Activated T-cell treated with anti-CD3 and anti-CD28 coated beads for 24 hours (primary cell): ENCODE data around the gene MACROD1.

Experiments used
- DNase-seq: peaks from one replicate; pipeline ENCODE4 v3.0.0-alpha.2; 2020; ENCODE audit warnings: low read depth

MACROD1 gene

DNA sequence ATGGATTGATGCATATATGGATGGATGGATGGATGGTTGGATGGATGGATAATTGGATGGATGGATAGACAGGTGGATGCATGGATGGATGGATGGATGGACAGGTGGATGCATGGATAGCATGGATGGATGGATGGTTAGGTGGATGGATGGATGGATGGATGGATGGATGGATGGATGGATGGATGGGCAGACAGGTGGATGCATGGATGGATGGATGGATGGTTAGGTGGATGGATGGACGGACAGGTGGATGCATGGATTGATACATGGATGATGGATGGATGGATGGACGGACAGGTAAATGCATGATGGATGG is 52.5 kb downstream of the MACROD1 start:
- no peak for DNase-seq

GRCh38 chr11:64112771-64113461 is 53.0 kb downstream of the MACROD1 start:
- DNase-seq = no peak

DNA sequence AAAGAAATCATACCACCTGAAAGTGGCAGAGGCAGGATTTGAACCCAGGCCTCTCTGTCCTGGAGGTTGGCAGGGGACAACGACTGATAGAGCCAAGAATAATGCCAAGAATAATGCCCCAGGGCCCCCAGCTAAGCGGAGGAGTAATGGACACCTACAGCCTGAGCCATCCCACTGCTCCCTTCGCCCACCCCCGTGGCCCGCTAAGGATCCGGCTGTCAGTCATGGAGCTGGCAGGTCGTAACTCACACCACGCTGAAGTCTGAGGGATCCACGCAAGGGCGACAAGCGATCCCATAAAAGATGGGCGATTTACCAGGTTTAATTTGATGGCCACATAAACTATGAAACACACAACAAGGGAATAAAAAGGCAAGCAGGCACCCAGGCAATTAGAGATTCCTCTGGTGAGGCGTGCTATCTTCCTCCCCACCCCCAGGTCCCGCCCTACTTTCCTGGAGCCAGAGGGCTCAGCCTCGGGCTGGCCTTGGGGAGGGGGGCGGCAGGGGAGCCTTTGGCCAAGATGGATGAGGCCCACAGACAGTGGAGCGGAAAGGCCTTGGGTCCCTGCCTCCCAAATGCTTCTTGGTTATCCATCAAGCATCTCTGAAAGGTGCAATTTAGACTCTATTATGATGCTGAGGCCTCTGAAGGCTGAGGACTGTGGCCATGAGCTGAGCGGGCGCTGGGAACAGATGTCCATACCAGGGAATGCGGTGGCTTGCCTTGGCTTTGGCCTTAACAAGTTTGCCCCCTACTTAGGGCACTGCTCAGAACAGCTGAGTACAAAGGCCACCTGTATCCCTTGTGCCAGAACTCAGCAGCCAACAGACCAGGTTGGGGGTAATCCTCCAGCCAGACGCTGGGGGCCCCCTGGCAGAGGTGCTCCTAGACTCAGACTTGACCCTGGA is 55.2 kb downstream of the MACROD1 start:
- DNase-seq = no peak

DNA sequence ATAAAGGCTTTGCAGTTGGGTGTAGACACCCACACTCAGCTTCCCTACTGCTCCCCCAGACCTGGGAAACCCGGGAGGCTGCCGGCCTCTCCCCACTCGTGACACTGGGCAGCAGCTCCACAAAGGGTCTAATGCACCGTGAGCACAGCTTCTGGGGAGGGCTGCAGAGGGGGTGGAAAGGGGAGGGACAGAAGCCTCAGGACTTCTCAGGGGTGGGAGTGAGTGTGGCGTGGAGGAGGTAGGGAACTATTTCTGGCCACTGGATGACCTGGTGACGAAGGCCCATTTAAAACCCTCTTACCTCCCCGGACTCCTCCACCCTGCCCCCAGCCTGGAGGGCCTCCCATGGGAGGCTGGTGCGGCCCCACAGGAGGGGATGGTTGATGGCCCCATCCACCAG is 56.6 kb downstream of the MACROD1 start:
- no peak for DNase-seq

DNA sequence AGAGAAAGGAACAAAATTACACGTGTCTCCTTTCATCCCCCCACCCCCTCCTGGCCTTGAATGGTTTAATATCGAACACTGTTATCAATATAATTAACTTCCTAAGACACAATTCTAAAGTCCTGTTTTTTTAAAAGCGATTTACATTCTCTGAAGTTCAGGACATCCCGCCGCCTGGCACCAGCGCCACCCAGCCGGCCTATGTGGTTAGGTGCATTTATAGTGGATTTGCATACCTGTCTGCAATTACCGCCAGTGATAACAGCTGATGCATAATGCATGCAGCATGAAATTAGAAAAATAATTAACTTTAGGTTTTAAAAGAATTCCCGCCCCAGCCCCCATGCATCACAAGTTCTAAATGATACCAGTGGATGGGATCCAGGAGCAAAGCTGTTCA is 58.6 kb downstream of the MACROD1 start:
- no peak for DNase-seq

- DNase-seq = no peak
Measured at GRCh38 chr11:64104632-64105031, 61.3 kb downstream of the MACROD1 start.

GRCh38 chr11:64103277-64103985 is 62.5 kb downstream of the MACROD1 start:
- no peak for DNase-seq

- no peak for DNase-seq
Measured at GRCh38 chr11:64102005-64102738, 63.7 kb downstream of the MACROD1 start.

GRCh38 chr11:64101461-64101860 is 64.5 kb downstream of the MACROD1 start:
- DNase-seq = no peak

DNA sequence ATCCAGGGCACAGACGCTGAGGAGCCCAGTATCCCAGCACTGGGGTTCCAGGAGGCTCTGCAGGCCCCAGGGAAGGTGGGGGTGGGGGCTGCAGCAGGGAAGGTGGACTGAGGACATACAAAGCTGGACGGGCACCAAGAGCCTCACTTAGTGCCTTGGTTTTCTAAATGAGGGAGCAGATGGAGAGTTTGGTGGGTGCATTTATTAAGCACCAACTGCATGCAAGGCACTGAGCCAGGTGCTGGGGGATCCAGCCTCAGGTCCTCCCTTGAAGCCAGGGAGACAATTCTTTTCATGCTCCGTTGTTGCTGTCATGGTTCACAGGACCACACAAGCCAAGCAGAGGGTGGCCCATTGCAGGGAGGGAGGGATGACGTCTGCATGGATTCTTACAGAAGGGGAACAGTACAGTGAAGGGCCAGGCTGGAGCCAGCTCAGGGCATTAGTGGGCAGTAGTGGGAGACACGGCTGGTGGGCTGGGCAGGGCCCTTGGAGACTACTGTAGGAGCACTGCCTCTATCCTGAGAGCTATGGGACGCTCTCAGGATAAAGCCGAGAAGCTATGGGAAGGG is 65.0 kb downstream of the MACROD1 start:
- DNase-seq = no peak

DNA sequence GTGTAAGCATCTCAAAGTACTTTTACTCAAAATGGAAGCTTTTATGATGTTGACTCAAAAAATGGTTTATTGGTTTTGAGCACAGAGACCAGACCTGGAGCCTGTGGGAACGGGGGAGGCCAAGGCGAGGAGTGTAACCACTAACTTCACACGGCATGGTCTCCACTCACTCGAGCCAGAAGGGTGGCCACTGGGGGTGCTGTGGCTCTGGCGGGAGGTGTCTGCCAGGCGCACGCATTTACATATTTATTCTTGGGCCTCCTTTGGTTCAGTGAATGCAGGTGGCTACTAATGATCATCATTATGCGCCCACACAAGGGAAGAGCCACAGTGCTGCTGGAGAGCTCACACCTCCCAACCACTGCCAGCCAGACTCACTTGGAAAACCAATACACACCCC is 65.6 kb downstream of the MACROD1 start:
- DNase-seq = no peak

GRCh38 chr11:64099436-64099835 is 66.5 kb downstream of the MACROD1 start:
- DNase-seq = no peak

DNA sequence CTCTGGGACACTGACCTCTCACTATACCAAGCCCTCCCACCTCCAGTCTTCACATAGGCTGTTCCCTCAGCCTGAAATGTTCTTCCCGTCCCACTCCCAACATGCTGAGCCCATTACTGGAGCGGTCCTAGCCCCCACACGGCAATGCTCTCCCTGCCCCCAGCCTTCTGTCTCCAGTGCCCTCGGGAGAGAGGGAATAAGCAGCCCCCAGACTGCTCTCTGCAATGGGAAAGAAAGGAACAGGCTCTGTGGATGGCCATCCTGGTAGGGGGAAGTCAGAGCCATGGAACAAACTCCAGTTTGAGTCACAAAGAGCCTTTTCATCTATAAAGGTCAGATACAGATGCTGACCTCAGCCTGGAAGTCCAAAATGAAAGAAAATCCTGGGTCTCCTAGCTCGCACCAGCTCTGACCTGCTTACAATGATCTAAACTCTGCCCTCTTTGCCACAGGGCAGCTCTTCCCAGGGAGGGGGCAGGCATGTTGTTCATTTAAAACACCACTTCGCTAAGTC is 67.5 kb downstream of the MACROD1 start:
- DNase-seq = no peak

DNA sequence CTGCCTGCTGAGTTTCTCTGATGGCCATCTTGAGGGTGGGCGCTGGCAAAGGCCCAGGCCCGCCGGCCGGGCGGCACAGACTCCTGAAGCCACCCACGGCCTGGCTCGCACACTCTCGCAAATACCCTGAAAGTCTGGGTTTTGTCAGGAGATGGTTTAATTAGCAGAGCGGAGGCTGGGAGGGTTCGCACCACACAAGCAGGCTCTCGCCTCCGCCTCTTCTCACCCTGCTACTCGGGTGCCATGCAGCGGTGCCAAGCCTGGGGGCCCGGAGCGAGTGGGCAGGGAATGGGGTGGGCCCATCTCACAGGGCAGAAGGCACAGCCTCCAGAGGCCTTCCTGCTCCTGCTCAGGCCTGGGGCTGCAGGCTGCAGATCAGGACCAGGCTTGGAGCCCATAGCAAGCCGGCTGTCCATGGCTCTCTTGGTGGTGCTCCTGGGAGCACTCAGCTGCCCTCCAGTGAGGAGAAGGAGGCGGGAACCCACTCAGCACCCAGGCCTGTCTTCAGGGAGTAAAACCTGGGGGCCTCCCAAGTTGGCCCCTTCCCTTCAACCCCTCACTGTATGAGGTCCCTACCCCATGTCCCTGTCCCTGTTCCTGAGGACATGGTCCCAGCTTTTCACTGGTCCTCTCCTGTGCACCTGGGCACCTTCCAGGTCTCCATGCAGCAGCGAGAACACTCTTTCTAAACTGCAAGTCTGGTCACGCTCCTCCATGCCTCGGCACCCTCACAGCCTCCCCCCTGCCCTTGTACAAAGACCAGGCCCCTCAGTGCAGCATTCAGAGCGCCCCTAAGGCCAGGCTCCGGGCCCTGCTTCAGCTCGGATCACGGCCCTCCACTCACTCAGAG is 68.2 kb downstream of the MACROD1 start:
- DNase-seq = no peak

DNA sequence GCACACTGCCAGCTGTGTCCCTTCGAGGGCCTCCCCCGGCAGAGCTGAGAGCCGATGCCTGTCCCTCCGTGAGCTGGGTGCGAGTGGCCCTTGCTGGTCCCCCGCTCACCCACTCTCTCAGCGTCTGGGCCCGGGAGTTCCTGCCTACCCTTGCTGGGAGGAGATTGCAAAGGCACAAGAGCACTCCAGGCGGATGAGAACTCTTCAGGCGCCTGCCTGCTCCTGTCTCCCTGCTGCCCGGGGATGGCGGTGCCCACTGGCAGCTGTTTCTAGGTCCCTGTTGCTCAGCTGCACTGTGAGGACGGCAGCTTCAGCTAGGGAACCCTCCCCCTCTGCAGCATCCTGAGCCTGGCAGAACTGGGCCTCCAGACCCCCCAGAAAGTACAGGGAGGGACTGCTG is 69.1 kb downstream of the MACROD1 start:
- DNase-seq = no peak

GRCh38 chr11:64095949-64096348 is 70.0 kb downstream of the MACROD1 start:
- DNase-seq = no peak

GRCh38 chr11:64095273-64095817 is 70.6 kb downstream of the MACROD1 start:
- no peak for DNase-seq

DNA sequence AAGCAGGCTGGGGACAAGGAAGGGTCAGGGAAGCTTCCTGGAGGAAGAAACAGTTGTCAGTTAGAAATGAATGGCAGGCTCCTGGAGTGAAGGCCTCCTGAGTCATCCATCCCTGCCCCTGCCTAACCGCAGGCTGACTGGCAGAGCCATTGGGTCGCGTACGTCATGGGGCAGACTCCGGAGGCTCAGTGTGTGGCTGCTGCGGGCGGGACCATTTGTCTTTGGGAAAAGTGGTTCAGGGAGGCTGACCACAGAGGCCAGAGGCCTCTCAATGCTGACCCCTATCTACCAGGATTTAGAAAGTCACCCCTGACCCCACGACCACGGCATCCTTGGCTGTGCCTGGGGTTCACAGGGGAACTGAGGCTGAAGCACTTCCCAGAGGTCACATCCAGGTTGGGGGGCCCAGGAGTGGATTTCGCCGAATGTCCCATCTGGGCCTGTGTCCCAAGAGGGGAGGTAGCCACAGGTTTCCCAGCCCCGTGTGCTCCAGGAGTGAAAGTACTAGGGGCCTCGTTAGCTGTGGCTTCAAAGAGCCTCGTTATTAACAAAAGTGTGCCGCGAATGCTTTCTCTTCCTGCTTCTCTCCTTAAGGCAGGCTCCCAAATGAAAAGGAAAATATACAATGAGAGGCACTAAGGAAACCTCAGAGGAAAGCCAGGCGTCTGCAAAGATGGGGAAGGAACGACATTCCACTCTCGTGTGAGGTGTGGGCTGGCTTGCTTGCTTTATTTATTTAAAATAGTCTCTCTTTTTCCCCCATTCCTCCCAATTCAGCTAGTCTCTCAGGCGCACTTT is 71.3 kb downstream of the MACROD1 start:
- no peak for DNase-seq

DNA sequence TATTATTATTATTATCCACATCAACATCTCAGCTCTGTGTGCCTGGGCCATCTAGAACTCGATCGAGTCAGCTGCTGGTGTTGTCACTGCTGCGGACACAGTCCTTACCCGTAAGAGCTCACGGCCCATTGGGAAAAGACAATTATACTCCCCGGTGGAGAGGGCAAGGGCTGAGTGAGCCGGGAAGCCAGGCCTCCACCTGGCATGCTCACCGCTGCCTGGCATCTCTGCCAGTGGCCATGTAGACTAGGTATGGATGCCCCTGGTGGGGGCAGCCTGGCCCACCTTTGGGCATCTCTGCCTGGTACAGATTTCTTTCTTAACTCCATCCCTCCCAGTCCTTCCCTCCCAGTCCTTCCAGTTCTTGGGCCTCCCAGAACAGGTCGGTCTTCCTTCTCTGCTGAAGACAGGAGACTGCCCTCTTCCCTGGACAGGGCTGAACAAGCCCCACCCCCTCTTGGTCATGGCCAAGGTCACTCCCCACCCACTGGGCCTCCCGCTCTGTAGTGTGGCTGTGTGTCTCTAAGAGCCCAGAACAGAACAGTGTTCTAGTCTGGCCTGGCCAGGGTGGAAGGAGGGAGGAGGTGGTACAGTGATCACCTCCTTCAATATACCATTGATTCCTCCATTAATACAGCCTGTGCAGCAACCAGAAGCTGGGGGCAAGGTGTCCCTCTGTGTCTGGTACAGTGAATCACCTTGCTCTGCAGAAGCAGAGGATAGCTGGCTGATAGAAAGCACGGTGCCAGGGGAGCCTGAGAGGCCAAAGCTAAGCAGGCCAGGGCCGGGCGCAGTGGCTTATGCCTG is 72.5 kb downstream of the MACROD1 start:
- no peak for DNase-seq
